NCI-H1092 treated with DMSO at 0.1 percent for 48 hours (cell line): Measurements from ENCODE around the gene PICK1.
"Not testable (repeated sequence)": the region's sequence is repeated elsewhere in the genome, so short reads cannot be mapped to it uniquely, and the experiment has no call there.

ENCODE experiments used
- DNase-seq: peaks from one replicate; lab custom pipeline; 2025; lab: John Stamatoyannopoulos, UW

PICK1 gene

DNA sequence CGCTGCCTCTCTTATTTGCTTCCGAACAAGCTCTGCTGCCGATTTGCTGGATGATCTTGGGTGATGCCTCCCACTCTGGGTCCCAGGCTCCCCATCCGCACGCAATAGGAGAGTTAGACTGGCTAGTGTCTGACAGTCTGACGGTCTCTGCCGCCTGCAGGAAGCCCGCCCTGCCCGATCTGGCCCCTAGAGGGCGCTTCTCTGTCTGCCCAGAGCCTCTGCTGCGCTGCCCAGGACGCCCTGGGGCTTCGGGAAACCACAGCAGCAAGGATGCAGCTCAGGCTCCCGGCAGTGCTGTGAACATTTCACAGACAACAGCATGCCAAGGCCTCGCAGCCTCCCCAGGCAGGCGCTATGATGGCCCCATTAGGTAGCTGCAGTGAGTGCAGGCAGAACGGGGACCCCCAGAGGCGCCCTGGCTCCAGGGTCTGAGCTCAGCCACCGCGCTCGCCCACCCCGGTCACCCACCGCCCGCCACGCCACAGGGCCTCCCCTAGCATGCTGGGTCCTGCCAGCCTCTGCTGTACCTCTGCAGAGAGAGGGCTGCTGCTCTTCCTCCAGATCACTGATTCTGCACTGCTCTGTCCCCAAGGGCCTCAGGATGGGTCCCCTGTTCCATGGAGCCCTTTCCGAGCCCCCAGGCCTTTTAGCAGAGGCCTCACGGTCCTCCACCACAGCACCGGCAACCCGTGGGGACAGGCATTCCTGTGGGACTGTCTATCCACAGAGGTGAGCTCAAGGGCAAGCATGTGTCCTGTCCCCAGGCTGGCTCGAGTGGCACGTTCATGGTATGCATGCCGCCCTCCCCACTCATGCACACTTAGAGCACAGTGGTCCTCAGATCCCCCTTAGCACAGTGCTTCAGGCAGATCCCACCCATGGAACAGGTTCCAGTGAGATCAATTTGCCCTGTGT is 57.5 kb downstream of the PICK1 start:
- peak; percentile 40 for DNase-seq

DNA sequence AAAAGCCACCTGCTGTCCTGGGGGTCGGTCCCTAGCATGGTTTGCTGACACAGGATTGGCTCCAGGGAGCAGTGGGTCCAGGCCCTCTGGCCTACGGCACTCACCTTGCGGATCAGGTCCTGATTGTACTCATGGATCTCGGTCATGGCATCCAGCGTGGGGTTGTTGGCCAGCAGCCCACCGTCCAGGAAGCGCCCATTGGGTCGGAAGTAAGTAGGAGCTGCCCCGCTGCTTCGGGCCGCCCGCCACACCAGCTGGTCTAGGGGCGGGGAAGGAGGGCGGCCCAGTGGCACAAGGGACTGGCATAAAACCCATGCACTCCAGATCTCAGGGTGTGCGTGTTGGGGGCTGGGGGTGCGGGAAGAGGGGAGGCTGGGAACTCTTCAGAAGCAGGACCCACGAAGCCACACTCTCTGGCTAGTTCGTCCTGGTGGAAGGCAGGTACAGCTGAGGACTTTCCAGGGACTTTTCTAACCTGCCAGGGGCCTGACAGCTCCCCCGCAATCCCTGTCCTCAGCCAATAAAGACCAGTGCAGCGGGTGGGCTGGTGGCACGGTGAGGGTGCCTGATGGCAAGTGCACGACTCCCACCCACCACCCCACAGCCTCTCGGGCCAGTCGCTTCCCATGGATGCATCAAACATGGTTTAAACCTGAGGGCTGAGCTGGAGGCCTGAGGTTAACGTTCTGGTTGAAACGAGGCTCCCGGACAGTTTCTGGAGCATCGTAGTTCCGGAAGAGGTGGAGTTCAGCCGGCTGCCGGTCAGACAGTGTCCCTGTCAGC is 58.4 kb downstream of the PICK1 start:
- no peak for DNase-seq

- DNase-seq = not testable (repeated sequence)
Observed at GRCh38 chr22:38117556-38117955, 60.4 kb downstream of the PICK1 start.

- DNase-seq = no peak
Observed at GRCh38 chr22:38118182-38118581, 61.0 kb downstream of the PICK1 start.

DNA sequence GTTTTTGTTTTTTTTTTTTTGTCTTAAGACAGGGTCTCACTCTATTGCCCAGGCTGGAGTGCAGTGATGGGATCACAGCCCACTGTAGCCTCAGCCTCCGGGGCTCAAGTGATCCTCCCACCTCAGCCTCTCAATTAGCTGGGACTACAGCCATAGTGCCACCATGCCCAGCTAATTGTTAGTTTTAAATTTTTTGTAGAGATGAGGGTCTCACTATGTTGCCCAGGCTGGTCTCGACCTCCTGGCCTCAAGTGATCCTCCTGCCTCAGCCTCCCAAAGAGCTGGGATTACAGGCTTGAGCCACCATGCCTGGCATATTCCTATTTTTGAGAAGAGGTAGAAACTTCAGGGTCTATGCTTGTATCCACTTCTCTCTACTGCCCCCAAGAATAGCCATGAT is 61.5 kb downstream of the PICK1 start:
- not testable (repeated sequence) for DNase-seq

- DNase-seq = no peak
Observed at GRCh38 chr22:38120359-38121110, 63.3 kb downstream of the PICK1 start.

- DNase-seq = no peak
Observed at GRCh38 chr22:38122616-38123015, 65.4 kb downstream of the PICK1 start.

DNA sequence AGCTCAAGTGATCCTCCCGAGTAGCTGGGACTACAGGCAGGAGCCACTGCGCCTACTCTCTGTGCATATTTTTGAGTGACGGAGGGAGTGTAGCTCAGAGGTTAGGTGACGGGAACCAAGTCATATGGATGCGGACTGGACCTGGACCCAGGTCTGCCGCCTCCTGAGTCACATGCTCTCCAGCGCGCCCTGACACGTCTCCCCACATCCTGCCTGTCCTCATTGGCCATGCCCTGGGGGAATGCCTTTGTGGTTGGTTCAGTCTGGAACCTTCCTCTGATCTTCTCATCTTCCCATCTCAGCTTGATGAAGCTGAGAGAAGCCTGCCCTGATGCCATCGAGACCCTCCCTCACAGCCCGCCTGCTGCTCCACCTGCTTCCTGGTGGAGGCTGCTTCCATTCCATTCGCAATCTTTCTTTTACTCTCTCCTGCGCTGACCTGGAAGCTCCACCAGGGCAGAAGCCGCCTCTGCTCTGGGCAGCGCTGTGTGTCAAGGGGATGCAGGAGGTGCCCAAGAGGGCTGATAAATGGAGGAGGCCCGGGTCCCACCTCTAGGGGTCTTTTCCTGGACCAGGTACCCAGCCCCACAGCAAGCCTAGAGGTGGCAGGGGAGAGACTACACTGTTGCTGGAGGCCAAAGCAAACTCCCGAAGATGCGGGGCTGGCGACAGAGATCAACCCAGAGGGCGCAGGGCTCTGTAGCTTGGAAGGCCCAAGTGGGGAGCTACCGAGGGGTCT is 67.2 kb downstream of the PICK1 start:
- DNase-seq = no peak

GRCh38 chr22:38125038-38125610 is 67.9 kb downstream of the PICK1 start:
- no peak for DNase-seq
